A172 (cell line): Measurements from ENCODE around the gene IRGQ. TPM values are rescaled to one million over a fixed set of nuclear protein-coding genes. Genes with fewer than 3 reads are reported as not detected.
A peak's percentile ranks its signal among the peaks of the same experiment; 100 is the strongest.
"Not testable (repeated sequence)": the region's sequence is repeated elsewhere in the genome, so short reads cannot be mapped to it uniquely, and the experiment has no call there.

Experiments used
- DNase-seq: peaks from one replicate; pipeline ENCODE4 v3.0.0-alpha.2; 2015; ENCODE audit warnings: low spot score
- total RNA-seq: library from RNA; depleted of rRNA; stranded (reverse); fragments of >200 nt; shearing (Covaris generic); gene quantifications from 2 replicates; pipeline ENCODE4 v1.2.3, GENCODE V29; 2014

IRGQ gene
- total RNA-seq, 1 experiment from 2014 or later: 22.0 TPM

- DNase-seq: no peak
Measured at GRCh38 chr19:43625918-43626579, 30.1 kb upstream of the IRGQ start.

GRCh38 chr19:43624933-43625332 is 29.0 kb upstream of the IRGQ start:
- no peak for DNase-seq

DNA sequence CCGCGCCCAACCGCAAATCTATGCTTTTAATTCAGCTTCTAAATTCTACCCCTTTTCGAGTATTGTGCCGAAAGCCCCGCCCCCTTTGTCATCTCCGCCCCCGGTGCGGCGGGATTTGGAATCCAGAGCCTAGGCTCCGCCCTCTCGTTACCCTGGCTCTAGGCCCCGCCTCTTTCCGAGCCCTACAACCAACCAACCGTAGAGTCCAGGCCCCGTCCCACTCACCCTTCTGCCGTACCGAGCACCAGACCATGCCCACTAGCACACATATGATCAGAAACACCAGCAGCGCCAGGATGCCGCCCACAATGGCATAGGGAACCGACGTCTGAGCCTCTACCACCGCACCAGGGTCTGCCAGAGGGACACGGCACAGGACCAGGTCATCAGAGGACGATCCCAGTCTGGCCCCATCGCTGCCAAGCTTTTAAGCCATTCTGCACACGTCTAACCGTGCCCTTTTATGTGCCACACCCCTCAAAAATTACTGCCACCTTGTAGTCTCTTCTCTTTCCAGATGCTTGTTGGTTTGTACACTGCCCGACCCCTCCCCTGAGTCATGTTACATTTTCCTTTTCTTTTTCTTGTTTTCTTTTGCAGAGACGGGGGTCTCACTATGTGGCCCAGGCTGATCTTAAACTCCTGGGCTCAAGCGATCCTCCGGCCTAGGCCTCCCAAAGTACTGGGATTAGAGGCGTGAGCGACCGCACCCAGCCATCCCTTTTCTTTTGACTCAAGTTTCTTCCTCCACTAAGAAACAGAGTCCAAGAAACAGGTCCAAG is 28.1 kb upstream of the IRGQ start:
- DNase-seq: no peak

- no peak for DNase-seq
Measured at GRCh38 chr19:43622956-43623355, 27.0 kb upstream of the IRGQ start.

GRCh38 chr19:43622070-43622469 is 26.1 kb upstream of the IRGQ start:
- no peak for DNase-seq

GRCh38 chr19:43620061-43621001 is 24.4 kb upstream of the IRGQ start:
- DNase-seq: no peak

- DNase-seq: peak; percentile 67
Measured at GRCh38 chr19:43619262-43620060, 23.5 kb upstream of the IRGQ start, which contains the start of gene ZNF428. Gene ZNF428, minus strand, starts transcription at chr19:43619629. Its CDS starts 5,325 bp downstream, at chr19:43614304.

DNA sequence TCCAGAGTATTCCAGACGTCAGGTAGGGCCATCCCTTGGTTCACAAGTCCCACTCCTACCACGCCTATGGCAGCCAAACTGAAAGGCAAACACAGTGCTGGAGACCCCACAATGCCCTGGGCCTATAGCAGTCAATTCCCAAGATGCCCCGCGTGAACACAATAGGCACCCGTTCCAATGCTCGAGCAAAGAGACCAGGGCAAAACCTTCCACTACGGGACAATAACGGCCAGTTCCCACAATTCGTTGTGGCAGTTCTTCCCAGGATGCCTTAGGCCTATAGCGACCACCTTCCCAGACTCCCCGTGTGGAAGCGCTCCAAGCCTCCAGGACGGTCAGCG is 23.0 kb upstream of the IRGQ start:
- no peak for DNase-seq

DNA sequence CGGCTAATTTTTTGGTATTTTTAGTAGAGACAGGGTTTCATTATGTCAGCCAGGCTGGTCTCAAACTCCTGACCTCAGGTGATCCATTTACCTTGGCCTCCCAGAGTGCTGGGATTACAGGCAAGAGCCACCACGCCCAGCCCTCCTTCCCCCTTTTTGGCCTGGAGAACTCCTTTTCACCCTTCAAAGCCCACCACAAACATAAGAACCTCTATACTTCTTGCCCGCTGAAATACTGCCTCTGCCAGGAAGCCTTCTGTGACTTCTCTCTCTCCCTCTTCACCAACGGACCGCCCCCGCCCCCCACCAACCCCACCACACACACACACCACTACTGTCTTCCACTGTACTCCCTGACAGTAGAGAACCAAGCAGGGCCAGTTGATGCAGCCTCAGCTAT is 21.0 kb upstream of the IRGQ start:
- no peak for DNase-seq

- no peak for DNase-seq
Measured at GRCh38 chr19:43616306-43616705, 20.4 kb upstream of the IRGQ start.

DNA sequence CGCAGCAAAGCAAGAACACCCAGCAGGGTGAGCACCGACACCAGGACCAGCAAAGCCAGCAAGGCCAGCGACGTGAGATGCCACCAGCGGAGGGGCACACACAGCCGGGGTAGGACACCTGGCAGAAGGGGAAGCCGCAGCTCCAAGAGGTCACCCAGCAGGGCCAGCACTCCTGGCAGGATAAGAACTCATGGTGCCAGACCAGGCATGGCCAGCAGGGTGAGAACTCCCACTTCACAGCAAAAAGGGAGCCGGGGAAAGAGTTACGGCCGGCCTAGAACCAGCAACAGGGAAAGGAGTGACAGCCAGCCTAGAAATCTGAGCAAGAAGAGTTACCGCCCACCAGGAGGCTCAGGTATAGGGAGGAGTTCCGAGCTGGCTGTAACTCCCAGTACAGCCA is 16.4 kb upstream of the IRGQ start:
- DNase-seq: no peak

- DNase-seq: no peak
Measured at GRCh38 chr19:43611788-43612187, 15.9 kb upstream of the IRGQ start, which contains the start of gene SRRM5. Gene SRRM5, plus strand, starts transcription at chr19:43612088. Its CDS starts 34 bp downstream, at chr19:43612122.

DNA sequence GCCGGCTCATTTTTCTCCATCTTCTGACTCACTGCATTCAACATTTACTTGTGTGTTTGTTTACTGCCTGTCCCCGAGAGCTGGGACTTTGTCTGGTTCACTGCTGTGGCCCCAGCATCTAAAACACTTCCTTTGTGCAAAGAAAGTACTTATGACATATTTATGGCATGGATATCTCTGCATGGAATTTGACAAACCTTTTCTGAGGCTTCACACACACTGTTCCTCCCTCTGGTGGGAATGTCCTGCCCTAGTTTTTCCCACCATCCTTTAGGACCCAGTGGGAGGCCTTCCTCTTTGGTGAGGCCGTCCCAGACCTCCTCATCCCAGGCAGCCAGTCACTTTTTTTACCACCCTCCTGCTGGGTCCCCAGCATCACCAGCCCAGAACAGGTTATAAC is 14.6 kb upstream of the IRGQ start:
- peak; percentile 83 for DNase-seq

- no peak for DNase-seq
Measured at GRCh38 chr19:43609872-43610271, 13.9 kb upstream of the IRGQ start.

DNA sequence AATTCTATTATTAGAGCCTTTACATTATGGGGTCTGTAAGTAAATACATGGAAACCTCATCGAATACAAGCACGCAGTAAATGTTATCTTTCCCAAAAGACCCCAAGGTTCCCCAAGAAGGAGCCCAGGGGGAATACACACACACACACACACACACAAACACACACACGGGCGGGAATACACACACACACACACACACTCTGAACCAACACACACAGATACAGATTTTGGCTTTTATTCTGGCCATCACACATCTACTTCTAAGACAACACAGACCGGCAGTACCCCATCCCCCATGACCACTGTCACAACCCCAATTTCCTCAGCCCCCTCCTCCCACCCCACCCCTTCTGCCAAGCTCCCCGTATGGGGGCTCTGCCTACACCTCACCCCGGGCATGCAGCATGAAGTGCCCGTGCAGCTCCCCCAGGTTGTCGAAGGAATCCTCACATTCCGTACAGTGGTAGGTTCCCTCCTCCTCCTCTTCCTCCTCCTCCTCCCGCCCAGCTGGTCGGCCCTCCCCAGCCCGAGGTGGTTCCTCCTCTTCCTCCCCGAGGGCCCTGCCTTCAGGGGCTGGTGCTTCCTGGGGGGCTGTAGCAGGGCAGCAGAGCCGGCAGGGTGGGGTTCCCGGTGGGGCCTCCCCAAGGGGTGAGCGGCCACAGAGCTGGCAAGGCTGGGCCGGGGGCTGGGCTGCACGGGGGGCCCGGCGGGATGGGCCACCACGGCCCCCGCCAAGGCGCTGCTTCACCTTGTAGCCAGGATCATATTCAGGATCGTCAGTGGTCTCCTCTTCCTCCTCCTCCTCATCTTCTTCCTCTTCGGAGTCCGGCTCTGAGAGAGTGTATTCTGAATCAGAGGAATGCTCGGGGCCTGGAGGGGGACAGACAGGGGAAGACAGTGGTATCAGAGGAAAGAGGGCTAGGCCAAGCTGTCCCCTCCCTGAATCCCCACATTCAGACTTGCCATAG is 11.6 kb upstream of the IRGQ start:
- DNase-seq: no peak

GRCh38 chr19:43606569-43607229 is 10.8 kb upstream of the IRGQ start:
- no peak for DNase-seq

- no peak for DNase-seq
Measured at GRCh38 chr19:43605875-43606568, 10.1 kb upstream of the IRGQ start.

DNA sequence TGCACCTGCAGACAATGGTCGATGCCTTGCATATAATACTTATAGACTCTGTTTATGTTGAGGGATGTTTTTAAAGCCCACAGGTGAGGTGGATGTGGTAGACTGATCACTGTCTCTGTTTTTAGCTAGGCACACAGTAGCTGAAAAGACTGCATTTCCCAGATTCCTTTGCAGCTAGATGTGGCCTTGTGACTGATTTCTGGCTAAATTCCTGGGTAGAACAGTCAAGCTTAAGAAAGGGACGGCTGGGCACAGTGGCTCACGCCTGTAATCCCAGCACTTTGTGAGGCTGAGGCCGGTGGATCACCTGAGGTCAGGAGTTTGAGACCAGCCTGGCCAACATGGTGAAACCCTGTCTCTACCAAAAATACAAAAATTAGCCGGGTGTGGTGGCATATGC is 4.4 kb upstream of the IRGQ start:
- not testable (repeated sequence) for DNase-seq
